Breast epithelium (tissue), 3 donors: ENCODE measurements around the gene HPS3.

Experiments used
- POLR2A ChIP-seq: fragments of 450-650 bp; IDR thresholded peaks from one replicate; pipeline ENCODE4 v1.6.1; 2016; ENCODE audit warnings: antibody characterized with exemption, mild to moderate bottlenecking, moderate library complexity
- POLR2AphosphoS5 ChIP-seq, 3 donors: sonication (generic); formaldehyde crosslinking; IDR thresholded peaks; one replicate each; pipeline ENCODE4 v1.6.1; 2017; ENCODE audit warnings: antibody characterized with exemption in 3 of 3
- TF ChIP-seq, protein P1 (sequence below), 3 donors: fragments of 450-650 bp; IDR thresholded peaks; one replicate each; pipeline ENCODE4 v1.5.1; 2016 to 2017; ENCODE audit warnings: antibody characterized with exemption in 3 of 3, mild to moderate bottlenecking in 3 of 3, moderate library complexity in 3 of 3

DNA sequence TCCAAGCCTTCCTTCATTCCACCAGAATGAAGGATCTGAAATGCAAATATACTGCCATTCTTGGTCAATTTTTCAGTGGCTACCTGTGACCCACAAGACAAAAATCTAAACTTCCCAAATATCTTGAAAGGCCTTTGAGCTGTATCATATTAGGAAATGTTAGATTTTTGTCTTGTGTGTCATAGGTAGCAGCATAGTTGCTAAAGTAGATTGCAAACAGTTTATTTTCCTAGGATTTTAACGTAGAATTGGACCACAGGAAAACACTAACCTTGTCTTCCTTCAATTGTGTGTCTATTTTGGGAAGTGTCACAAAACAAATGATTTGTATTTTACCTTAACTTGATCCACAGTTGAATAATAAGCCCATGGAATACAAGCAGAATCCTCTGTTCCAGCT is 49.8 kb downstream of the HPS3 start:
- TF ChIP-seq, protein P1, sequence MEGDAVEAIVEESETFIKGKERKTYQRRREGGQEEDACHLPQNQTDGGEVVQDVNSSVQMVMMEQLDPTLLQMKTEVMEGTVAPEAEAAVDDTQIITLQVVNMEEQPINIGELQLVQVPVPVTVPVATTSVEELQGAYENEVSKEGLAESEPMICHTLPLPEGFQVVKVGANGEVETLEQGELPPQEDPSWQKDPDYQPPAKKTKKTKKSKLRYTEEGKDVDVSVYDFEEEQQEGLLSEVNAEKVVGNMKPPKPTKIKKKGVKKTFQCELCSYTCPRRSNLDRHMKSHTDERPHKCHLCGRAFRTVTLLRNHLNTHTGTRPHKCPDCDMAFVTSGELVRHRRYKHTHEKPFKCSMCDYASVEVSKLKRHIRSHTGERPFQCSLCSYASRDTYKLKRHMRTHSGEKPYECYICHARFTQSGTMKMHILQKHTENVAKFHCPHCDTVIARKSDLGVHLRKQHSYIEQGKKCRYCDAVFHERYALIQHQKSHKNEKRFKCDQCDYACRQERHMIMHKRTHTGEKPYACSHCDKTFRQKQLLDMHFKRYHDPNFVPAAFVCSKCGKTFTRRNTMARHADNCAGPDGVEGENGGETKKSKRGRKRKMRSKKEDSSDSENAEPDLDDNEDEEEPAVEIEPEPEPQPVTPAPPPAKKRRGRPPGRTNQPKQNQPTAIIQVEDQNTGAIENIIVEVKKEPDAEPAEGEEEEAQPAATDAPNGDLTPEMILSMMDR (IDR thresholded peaks at IDR 0.05): no peak
- TF ChIP-seq POLR2A (no peak), POLR2AphosphoS5 (IDR thresholded peaks at IDR 0.05) (no peak)
